Activated T-cell treated with anti-CD3 and anti-CD28 coated beads for 1 hour (primary cell): Measurements from ENCODE around the gene KITLG.
"Not testable (repeated sequence)": the region's sequence is repeated elsewhere in the genome, so short reads cannot be mapped to it uniquely, and the experiment has no call there.

Source experiments
- DNase-seq: peaks from one replicate; pipeline ENCODE4 v3.0.0-alpha.2; 2020; ENCODE audit warnings: low read depth

The KITLG gene, protein sequence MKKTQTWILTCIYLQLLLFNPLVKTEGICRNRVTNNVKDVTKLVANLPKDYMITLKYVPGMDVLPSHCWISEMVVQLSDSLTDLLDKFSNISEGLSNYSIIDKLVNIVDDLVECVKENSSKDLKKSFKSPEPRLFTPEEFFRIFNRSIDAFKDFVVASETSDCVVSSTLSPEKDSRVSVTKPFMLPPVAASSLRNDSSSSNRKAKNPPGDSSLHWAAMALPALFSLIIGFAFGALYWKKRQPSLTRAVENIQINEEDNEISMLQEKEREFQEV

DNA sequence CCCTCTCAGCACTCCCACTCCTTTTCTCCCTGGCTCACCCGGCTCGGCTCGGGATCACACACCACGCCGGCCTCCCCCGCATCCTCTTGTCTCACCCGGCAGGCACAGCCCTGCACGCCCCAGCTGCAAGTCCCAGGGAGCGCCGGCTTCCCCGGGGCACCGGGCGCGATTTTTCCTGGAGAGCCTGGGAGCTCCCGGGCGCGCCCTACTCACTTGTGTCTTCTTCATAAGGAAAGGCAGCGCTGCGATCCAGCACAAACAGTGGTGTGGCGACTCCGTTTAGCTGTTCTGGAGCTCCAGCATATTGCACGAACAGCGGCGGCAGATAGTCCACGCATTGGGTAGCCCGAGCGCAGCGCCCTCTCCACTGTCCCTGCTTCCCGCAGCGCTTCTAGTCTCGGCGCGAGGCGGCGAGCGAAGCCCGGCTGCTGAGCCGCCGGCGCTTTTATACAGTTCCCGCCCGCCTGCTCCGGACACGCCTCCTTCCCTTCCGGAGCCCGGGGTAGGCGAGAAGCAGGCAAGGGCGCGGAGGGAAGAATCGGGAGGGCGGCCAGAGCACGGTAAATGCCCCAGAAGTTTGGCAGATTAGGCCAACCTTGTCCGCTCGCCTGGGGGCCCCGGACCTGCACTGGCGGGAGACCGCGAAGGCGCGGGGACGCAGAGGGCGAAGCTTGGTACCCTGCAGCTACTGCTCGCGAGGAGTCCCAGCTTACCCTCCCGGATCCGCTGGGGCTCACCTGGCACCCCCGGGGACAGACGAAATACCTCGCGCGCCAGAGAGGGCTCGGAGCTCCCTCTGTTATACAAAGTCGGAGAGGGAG, at the start of gene KITLG:
Gene KITLG (minus strand): TSS at position 421 of the 821 bp plus-strand sequence. CDS start 193 bp downstream, at position 228.
- no peak for DNase-seq

DNA sequence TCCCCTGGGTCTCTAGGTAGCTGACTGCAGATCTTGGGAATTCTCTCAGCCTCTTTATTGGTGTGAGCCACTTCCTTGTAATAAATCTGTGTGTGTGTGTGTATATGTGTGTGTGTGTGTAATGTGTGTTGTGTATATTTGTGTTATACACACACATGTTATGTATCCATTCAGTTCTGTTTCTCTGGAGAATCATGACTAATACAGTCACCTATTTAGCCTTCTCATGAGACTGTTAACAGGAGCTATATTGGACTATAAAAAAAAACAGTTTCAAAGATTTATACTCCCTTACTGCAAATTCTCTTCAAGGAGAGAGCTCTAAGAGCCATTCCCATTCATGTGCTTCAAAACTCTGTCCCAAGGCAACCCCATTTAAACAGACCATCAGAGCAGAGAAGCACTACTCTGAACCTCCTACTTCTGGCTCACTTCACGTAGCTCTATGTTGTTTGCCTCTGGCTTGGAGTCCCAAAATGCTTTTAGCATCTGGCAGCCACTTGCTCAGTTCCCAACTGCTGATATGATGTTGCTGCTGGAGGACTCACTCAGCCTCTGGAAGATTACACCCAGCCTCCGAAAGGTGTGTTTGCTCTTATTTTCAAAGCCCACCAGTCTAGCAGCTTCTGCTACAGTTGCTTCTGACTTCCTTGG, 48.7 kb upstream of the KITLG start:
- DNase-seq = no peak

DNA sequence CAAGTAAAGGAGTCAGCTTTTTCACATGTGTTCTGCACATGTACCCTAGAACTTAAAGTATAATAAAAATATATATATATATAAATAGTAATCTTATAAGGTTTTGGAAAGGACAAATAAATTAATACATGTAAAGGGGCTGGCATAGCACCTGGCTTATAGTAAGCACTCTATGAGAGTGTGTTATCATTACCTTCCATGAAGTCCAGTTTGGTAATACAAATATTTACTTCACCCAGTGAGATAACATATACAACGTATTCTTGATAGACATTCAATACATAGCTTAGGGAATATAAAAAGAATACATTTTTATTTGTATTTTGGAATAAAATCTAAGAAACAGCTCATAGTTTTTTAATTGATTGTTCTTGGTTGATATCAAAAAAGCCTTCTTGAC, 47.8 kb upstream of the KITLG start:
- not testable (repeated sequence) for DNase-seq

DNA sequence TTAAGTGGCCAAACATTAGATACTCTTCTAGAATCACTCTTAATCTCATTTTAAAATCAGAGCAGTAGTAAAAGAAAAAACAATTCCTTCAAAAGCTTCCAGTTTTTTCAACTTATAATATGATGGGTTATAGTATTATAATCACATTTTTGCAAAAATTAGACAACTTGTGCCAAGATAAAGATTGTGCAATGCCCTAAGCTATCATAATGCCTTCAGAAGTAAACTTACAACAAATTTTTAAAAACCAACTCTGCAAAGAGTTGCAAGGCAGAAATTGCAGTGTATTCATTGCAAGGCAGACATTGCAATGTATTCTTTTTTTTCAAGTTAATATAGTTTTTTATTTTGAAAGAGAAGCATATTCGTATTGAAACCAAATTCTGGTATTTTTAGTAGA, 47.2 kb upstream of the KITLG start:
- DNase-seq = no peak

DNA sequence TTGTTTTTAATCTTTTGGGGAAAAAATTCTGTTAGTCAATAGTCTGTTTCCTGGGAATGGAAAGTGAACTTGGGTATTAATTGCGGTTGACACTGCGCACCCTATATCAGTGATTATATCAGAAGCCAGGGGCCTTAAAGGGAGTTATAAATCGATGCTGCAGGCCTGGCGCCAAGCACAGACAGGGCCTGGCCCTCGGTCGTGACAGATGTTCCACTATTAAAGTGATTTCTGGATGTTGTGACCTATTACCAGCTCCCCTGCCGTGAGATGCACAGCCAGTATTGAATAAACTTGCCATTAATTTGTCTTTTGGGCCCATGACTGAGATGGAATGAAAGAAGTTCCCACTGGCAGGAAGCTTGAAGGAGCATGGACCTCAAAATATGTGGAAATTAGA, 45.1 kb upstream of the KITLG start:
- no peak for DNase-seq

DNA sequence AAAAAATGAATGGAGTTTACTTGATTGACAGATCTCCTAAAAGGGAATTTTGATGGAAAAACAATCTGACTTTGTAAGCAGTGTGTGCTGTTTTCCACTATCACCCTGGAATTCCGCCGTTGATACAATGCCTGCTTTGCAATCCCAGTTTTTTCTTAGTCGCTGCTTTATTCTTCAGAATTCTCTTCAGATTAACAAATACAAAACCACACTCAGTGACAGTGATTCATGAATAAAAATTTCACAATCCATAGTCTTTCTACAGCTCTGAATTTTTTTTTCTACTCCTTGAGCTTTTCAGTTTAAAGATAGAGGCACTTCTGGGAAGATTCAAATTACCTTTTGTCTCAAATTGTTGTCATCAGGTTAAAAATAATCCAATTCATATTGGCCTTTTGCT, 44.6 kb upstream of the KITLG start:
- DNase-seq = no peak

DNA sequence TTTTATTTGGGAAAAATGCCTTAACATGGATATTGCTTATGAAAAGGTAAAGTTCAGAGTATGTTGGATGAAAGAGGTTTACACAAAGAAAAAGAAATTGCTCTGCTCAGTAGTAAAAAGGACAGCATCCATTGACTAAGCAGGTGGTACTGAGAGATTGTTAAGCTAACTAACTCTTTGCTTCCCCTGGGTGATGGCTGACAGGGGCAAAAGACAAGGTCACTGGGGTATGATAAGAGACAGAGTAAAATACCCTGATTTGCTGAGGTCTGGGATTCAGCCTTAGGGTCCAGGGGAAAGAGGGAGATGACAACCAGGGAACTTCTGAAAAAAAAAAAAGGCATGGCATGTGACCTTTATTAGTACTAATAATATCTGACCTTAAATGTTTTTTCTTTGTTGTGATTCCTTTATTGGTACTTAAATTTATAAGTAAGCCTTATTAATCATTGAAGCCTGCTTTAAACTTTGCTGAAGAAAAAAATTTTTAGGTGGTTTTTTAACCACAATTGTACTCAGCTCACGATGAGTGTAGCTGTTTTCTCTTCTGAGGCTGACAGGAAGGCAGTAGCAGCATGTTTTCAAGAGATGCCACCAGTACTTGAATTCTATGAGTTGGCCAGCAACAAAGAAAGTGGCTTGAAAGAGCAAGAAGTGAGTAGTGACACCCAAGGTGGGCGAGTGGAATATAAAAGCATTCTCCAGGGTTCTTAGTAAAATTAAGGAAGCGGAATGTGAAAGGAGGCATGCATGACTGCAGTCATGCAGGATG, 43.7 kb upstream of the KITLG start:
- no peak for DNase-seq

DNA sequence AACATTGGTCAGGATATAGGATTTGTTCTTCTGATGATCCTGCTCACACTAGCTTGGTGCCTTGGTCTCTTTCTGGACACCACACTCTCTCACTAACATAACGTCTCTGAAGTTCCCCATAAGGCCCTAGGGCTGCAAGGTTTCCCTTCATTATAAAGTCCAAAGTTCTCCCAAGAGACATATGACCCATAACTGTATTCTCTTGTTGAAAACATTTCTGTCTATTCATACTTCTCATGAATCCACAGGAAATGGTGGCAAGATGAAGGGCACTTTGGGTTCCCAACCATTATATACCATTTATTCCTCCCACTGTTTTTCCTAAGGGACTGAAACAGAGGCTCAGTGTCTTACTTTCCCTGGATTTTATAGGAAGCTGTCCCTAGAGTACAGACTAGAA, 37.1 kb upstream of the KITLG start:
- DNase-seq = no peak

DNA sequence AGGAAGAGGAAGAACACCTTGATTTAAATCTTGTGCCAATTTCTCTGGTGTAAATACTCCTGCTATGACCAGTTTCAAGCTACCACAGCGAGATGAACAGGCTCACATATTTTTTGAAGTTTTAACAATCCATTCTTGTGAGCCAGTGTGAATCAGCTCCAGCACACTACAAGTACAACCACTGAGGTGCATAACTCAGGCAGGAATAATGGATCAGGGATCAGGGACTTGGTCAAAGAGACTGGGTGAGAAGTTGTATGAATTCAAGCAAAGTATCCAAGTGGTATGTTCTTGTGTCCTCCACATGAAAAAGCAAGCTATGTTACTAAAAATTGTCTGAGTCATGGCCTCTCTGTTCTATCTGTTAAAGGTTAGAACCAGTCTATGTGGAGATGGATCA, 35.2 kb upstream of the KITLG start:
- no peak for DNase-seq

DNA sequence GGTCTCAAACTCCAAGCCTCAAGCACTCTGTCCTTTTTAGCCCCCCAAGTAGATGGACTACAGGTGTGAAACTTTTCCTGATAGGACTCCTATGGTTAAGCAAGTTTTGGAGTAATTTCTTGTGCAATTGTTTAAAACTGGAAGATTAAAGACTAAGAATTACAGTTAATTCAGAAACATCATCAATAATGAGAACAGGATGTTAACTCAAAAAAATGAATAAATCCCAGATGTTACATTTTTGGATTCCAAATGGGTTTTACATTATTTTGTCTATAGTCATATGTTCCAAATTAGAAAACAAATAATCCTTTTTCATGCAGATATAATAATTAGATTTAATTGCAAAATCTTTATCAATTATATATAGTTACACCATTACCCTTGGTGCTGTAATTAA, 24.4 kb upstream of the KITLG start:
- no peak for DNase-seq

DNA sequence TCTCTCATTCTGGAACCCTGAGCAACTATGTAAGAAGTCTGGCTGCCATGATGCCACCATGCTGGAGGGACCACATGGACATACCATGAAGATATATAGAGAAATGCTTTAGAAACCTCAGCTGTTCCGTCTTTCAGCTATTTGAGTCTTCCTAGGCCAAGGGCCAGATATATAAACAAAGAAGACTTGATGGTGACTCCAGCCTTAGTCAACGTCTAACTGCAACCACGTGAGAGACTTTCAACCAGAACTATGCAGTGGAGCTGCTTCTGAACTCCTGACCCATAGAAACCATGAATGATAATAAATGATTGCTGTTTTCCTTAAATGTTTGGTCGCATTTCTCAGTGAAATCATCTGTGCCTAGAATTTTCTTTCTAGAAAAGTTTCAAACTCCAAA, 20.0 kb upstream of the KITLG start:
- DNase-seq = no peak

DNA sequence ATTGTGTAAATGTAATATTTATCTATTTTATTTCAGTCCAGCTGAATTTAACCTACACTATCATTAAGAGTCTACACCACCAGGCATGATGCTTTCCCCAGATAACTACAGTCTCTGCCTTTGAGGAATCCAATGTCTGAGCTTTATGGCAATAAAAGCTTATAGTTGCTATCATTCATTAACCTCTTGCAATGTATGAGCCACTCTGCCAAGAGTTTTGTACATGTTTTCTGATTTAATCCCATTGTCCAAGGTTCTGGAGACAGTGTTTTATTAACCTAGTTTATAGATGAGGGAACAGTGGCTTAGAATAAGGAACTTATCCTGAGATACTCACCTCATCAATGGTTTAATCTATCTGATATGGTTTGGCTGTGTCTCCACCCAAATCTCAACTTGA, 17.1 kb upstream of the KITLG start:
- no peak for DNase-seq

DNA sequence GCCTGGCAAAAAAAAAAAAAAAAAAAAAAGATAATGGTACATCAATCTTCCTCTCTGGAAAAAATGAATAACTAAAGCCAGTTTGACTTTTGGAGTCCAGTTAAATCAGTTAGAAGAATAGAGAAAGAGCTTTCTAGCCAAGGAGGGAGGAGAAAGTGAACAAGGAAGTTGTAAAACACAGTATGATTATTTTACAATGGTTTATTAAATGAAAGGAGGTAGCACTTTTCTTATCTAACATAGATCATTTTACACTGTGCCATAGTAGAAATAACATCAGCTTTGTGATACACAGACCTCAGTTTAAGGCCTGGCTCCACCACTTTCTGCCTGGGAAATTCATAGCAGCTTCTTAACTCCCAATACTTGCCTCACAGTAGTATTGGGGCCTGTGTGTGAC, 15.4 kb upstream of the KITLG start:
- no peak for DNase-seq

DNA sequence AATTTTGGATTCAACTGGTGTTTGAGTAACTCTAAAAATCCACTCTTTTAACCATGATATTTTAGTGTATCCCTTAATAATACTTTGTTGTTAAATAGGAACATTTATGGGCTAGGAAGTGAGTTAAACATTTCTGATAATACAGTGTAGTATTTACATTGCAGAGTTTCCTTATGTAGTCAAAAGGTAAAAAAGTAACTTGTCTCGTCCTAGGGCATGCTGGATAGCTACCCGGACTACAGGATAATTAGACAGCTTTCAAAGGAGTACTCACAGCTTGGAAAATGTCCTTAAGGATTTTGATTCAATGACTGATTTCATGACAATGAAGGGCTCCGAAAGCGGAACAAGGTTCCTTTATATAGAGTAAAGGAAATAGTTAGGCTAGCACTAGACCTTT, 14.5 kb upstream of the KITLG start:
- no peak for DNase-seq

DNA sequence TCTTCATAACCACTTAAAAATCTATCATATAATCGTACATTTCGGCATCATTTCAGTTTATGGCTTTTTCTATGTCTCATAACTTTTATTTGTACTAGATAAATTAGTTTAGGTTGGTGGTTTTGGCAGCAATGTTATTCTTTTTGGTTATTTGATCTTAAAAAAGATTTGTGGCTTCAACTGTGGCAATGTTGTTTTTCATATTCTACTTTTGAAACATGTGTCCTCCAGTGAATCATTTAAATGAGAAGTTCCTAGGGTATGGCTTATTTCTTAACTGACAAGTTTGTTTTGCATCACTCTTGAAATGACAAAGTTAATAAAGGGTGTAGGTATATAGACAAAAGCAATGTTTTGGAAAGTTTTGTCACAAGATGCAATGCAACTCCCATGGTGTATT, 11.1 kb upstream of the KITLG start:
- DNase-seq = no peak

DNA sequence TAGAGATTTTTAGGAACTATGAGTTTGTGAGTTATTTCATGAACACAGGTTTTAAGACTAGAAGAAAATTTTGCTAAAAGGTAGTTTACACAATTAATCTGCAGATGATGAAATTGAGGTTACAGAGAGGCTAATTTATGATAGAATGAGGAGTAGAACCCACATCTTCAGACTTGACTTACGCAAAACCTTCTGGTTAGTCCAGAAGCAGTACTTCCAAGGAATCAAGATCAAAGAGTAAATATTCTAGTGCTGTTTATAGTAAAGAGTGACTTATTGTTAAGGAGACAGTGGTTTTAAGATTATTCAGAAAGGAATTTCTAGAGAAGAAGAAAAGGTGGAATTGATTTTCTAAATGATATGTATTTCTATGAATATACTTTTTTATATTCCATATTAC, 10.6 kb upstream of the KITLG start:
- DNase-seq = no peak

DNA sequence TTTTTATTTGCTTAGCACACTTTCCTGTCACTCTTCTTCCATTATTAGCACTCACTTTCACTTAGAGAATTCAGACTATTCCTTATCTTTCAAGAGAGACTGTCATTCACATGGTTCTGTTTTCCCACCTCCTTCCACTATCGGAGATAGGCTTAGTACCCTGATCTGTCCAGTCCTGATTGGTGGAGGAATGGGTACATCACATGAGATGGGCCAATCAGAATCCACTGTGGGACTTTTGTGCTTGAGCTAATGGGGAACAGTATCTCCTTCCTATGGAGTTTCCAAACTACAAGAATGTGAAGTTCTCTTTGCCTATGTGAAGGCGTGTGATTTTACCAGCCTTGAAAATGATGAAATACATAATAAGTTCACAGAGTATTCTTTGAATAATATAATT, 4.8 kb upstream of the KITLG start:
- DNase-seq = no peak

DNA sequence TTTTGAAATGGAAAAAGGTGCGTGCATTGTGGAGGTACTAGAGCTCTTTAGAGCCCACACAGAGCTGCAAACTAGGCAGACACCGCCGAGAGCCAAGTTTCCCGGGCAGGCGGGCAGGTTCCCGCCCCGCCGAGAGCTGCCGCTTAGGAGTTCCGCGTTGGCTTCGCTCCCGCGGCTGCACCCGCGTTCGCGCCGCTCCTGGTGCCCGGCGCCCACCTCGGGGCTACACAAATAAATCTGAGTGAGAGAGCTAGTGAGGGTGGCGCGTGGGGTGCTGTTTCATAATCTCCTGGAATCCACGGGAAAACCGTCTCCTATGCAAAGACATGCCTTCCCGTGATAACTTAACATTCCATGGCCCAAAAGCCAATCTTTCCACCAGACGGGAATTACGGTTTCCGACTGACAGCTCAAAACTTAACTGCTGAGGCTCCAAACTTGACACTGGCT, 645 bp downstream of the KITLG start:
- no peak for DNase-seq

DNA sequence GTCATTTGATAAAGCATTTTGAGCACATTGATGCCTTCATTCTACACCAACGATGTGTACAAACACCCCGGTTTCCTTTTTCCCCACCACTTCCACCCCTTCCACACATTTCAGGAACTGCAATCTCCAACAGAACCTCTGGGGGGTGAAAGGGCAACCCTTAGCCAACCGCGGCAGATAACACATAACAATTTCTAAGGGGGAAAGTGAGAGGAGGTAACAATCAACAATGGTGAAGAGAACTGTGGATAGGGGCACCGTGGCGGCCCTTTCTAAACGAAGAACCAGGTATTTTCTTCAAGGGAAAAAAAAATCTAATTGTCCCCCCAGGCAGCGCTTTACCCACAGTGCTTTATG, 1.1 kb downstream of the KITLG start:
- no peak for DNase-seq

DNA sequence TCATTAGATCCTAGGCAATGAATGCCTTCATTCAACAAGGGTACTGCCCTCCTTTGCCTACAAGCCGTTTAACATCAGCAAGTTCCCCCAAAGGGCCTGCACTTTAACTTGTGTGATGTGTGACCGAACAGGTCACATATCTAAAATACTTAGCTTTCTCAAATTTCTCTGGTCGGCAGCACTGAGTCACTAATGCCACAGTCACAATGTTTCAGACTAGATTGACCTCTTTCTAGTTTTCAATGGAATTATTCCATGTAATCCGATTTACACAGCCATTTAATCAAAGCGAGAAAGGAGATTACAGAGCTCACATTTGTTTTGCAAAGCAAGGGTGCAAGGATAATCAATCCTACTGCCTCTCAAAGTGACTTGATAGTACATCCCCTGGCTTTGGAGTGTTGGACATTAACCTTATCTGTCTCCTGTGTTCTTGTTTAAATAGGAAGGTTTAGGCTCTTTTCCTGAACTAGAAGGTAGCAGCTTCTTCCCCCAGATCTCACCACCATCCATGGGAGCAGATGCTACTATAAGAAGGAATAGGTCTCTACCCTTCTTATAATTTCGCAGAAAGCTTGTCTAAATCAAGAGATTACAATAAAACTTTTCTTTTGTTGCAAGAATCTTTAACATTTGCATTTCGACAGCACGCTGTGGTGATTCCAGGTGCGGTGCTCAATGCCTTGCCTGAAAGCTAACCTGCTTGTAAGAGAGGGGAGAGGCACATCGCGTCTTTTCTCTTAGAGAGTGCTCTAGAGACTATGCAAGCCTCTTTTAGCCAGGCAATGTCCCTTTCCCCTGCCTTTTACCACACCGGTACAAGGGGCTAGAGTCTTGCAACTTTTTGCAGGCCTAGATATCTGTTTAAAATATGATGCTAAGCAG, 1.8 kb downstream of the KITLG start:
- DNase-seq = no peak

DNA sequence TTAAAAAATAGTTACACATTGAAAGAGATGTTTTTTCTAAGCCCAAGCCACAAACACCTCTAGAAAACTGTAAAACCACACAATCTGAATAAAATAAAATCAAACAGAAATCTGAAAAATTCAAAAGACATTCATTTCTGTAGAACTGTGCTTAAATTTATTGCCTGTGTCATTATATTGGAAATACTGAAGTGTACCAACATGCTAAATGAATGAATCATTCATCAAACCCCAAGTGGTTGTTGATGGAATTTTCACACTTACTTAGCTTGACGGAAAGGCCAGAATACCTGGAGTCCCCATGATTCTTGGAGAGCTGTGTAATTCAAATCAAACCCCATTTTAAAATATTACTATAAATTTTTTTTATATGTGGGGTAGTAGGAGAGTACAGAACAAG, 2.7 kb downstream of the KITLG start:
- no peak for DNase-seq
